Skeletal muscle tissue (tissue), 4 donors: ENCODE data around the gene EPHB4. TPM values are rescaled to one million over a fixed set of nuclear protein-coding genes. Genes with fewer than 3 reads are reported as not detected.

Source experiments
- H3K27ac ChIP-seq: one replicate; pipeline ENCODE4 v1.7.0; 2013; ENCODE audit warnings: mild to moderate bottlenecking, low read depth, low read length, inconsistent platforms
- H3K27me3 ChIP-seq, 3 donors: one replicate each; pipeline ENCODE4 v1.7.0; 2013; ENCODE audit warnings: low read length in 3 of 3; ENCODE audit not compliant: control insufficient read depth in 3 of 3, insufficient read depth in 3 of 3
- H3K36me3 ChIP-seq, 3 donors: one replicate each; pipeline ENCODE4 v1.7.0; 2013; ENCODE audit warnings: low read length in 3 of 3; ENCODE audit not compliant: control insufficient read depth in 3 of 3, insufficient read depth in 3 of 3
- H3K4me1 ChIP-seq, 3 donors: one replicate each; pipeline ENCODE4 v1.7.0; 2013; ENCODE audit warnings: low read length in 3 of 3, mild to moderate bottlenecking in 3 of 3; ENCODE audit not compliant: control insufficient read depth in 3 of 3, insufficient read depth in 3 of 3
- H3K4me3 ChIP-seq, 3 donors: one replicate each; pipeline ENCODE4 v1.7.0; 2013; ENCODE audit warnings: low read length in 3 of 3
- H3K9ac ChIP-seq, 3 donors: one replicate each; pipeline ENCODE4 v1.7.0; 2013; ENCODE audit warnings: low read length in 3 of 3, mild to moderate bottlenecking in 3 of 3, moderate library complexity in 2 of 3, low read depth in 1 of 3
- H3K9me3 ChIP-seq, 3 donors: one replicate each; pipeline ENCODE4 v1.7.0; 2013; ENCODE audit warnings: low read length in 3 of 3; ENCODE audit not compliant: control insufficient read depth in 3 of 3
- total RNA-seq: library from RNA; depleted of rRNA; stranded (reverse); fragments of >200 nt; gene quantifications from one replicate; pipeline ENCODE4 v1.2.3, GENCODE V29; 2014
- donor health status: Osteomylitis.

The EPHB4 gene
- total RNA-seq, 1 donor from 2014 or later, result 72.5 TPM

- peaks cover 14 to 30% (median 24%) of the 10 kb centered on the region in 3 donors for H3K27me3 ChIP-seq
- no peak overlapping the region for H3K4me3 ChIP-seq
- no peaks in the 10 kb centered on the region for H3K36me3 ChIP-seq
- H3K9me3 ChIP-seq, result no peaks in the 10 kb centered on the region
- no peak overlapping the region for H3K27ac ChIP-seq
- H3K9ac ChIP-seq, result no peak overlapping the region
- H3K4me1 ChIP-seq, result no peaks in the 10 kb centered on the region
Observed at GRCh38 chr7:100793806-100794660, 33.3 kb downstream of the EPHB4 start.

DNA sequence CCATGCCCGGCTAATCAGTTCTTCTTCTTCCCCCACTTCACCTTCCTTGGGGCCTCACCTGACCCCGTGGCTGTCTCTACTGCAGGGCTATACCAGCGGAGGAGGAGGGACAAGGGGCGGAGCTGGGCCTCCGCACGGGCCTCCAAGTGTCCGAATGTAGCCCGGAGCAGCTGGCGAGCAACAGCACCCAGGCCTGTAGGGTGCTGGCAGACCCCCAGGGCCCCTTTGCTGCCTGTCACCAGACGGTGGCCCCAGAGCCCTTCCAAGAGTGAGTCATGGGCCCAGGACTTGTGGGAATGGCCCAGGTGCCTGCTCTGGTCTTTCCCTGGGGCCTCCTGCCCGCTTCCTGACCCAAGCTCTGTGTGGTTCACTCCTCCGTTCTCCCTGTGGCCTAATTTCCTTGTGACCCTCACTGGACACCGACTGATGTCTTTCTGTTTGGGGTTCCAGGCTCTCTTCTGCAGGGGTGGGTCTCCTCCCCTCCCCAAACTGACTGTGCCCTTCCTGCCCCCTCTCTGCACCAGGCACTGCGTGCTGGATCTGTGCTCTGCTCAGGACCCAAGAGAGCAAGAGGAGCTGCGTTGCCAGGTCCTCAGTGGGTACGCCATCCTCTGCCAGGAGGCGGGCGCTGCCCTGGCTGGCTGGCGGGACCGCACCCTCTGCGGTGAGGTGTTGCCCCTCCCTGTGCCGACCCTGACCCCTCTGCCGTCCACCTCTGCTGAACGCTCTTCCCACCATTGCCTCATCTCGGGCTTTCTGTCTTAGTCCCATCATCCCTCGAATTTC is 35.2 kb downstream of the EPHB4 start:
- Histone ChIP-seq H3K9ac (no peak overlapping the region), H3K4me1 (no peaks in the 10 kb centered on the region), H3K36me3 (no peaks in the 10 kb centered on the region), H3K4me3 (no peak overlapping the region), H3K27ac (no peak overlapping the region), H3K9me3 (no peaks in the 10 kb centered on the region), H3K27me3 (peaks cover 14 to 37% (median 27%) of the 10 kb centered on the region in 3 donors)

- Histone ChIP-seq H3K9ac (no peak overlapping the region), H3K27ac (no peak overlapping the region), H3K4me3 (no peak overlapping the region), H3K27me3 (peaks cover 19 to 41% (median 23%) of the 10 kb centered on the region in 3 donors), H3K4me1 (no peaks in the 10 kb centered on the region), H3K9me3 (peaks cover 0 to 6% (median 6%) of the 10 kb centered on the region in 3 donors), H3K36me3 (no peaks in the 10 kb centered on the region)
Observed at GRCh38 chr7:100789055-100789454, 38.3 kb downstream of the EPHB4 start.

GRCh38 chr7:100786323-100786722 is 41.0 kb downstream of the EPHB4 start:
- no peak overlapping the region for H3K9ac ChIP-seq
- H3K27me3 ChIP-seq, result peaks cover 12 to 24% (median 13%) of the 10 kb centered on the region in 3 donors
- H3K4me3 ChIP-seq, result no peak overlapping the region

DNA sequence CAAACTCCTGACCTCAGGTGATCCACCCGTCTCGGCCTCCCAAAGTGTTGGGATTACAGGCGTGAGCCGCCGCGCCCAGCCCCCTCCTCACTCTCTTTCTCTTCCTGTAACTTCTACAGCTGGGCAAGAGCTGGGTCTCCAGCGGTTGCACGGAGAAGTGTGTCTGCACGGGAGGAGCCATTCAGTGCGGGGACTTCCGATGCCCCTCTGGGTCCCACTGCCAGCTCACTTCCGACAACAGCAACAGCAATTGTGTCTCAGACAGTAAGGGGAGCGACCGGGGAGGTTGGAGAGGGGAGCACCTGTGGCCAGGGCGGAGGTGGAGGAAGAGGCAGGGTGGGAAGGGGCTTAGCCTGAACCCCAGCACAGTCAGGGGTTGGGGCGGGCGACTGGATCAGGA is 41.4 kb downstream of the EPHB4 start:
- Histone ChIP-seq H3K36me3 (no peaks in the 10 kb centered on the region), H3K4me3 (no peak overlapping the region), H3K27me3 (peaks cover 12 to 24% (median 13%) of the 10 kb centered on the region in 3 donors), H3K4me1 (no peaks in the 10 kb centered on the region), H3K27ac (no peak overlapping the region), H3K9ac (no peak overlapping the region), H3K9me3 (peaks cover 3 to 8% (median 8%) of the 10 kb centered on the region in 3 donors)

More at GRCh38 chr7:100786323-100786722, 41.0 kb downstream of the EPHB4 start:
- Histone ChIP-seq H3K9me3 (peaks cover 3 to 8% (median 8%) of the 10 kb centered on the region in 3 donors), H3K4me1 (no peaks in the 10 kb centered on the region), H3K27ac (no peak overlapping the region), H3K36me3 (no peaks in the 10 kb centered on the region)

GRCh38 chr7:100783804-100784203 is 43.5 kb downstream of the EPHB4 start:
- peaks cover 3 to 8% (median 8%) of the 10 kb centered on the region in 3 donors for H3K9me3 ChIP-seq
- no peak overlapping the region for H3K4me3 ChIP-seq
- H3K4me1 ChIP-seq, result no peaks in the 10 kb centered on the region
- H3K27ac ChIP-seq, result no peak overlapping the region
- no peak overlapping the region for H3K9ac ChIP-seq
- H3K27me3 ChIP-seq, result peaks cover 13 to 24% (median 19%) of the 10 kb centered on the region in 3 donors
- H3K36me3 ChIP-seq, result no peaks in the 10 kb centered on the region

DNA sequence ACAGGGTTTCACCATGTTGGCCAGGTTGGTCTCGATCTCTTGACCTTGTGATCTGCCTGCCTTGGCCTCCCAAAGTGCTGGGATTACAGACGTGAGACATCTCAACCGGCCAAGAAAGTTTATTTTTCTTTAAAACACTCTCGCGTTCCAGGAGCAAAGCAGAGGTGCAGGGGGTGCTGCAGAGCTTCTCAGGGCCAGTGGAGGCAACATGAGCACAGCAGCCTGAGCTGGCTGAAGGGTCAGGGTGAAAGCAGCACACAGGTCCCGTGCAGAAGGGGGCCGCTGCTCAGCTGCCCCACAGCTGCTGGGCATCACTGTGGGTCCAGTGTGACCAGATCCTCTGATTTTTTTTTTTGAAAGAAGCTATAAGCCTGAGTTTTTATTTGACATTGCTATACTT is 46.1 kb downstream of the EPHB4 start:
- Histone ChIP-seq H3K9ac (no peak overlapping the region), H3K4me3 (no peak overlapping the region), H3K27me3 (peaks cover 10 to 18% (median 16%) of the 10 kb centered on the region in 3 donors), H3K4me1 (no peaks in the 10 kb centered on the region), H3K9me3 (peaks cover 3 to 8% (median 8%) of the 10 kb centered on the region in 3 donors), H3K27ac (no peak overlapping the region), H3K36me3 (no peaks in the 10 kb centered on the region)

DNA sequence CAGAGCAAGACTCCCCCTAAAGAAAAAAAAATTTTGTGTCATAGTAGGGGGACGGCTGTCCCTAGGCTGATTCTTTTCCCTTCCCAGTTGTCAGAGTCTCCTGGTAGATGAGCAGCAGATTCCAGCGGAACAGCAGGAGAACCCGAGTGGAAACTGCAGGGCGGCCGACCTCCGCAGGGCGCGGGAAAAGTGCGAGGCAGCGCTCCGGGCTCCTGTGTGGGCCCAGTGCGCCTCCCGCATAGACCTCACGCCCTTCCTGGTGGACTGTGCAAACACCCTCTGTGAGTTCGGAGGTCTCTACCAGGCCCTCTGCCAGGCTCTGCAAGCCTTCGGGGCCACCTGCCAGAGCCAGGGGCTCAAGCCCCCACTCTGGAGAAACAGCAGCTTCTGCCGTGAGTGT is 48.0 kb downstream of the EPHB4 start:
- H3K27ac ChIP-seq, result no peak overlapping the region
- no peaks in the 10 kb centered on the region for H3K4me1 ChIP-seq
- no peak overlapping the region for H3K4me3 ChIP-seq
- H3K36me3 ChIP-seq, result no peaks in the 10 kb centered on the region
- H3K9me3 ChIP-seq, result peaks cover 3% of the 10 kb centered on the region in 3 donors
- H3K9ac ChIP-seq, result no peak overlapping the region
- peaks cover 7 to 15% (median 14%) of the 10 kb centered on the region in 3 donors for H3K27me3 ChIP-seq

GRCh38 chr7:100778061-100778621 is 49.2 kb downstream of the EPHB4 start:
- Histone ChIP-seq H3K4me3 (no peak overlapping the region), H3K36me3 (no peaks in the 10 kb centered on the region), H3K27ac (no peak overlapping the region), H3K27me3 (peaks cover 7 to 17% (median 15%) of the 10 kb centered on the region in 3 donors), H3K9ac (no peak overlapping the region), H3K9me3 (no peaks in the 10 kb centered on the region), H3K4me1 (no peaks in the 10 kb centered on the region)
